Measurements from ENCODE around the gene BCAN.

BCAN gene

GRCh38 chr1:156662005-156662799, 20.3 kb downstream of the BCAN start:
- peak; percentile 71 for DNase-seq (ENCODE audit: low read depth)

- no peak for DNase-seq (ENCODE audit: low read depth)
Measured at GRCh38 chr1:156662800-156663055, 20.8 kb downstream of the BCAN start.

DNA sequence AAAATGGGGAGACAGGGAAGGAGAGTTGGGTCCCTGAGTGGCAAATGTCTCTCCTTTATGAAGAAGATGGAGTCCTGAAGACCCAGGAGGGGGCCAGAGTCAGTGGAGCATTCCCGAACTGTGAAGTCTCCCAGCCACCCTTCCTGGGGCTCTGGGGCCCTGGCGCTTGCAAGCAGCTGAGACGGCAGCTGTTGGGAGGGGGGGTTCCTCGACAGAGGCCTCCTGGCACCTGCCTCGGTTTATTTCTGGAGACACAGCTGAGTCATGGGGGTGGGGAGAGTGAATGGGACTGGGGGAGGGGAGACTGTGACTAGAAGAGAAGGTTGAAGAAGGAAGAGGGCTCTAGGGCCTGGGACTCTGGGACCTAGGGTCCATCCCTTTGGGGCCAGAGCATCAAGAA, 21.3 kb downstream of the BCAN start:
- peak; percentile 62 for DNase-seq (ENCODE audit: low read depth)

- DNase-seq (ENCODE audit: low read depth): peak; percentile 87
Measured at GRCh38 chr1:156664046-156664766, 22.3 kb downstream of the BCAN start.

GRCh38 chr1:156664767-156665411, 23.0 kb downstream of the BCAN start:
- peak; percentile 86 for DNase-seq (ENCODE audit: low read depth)

- no peak for DNase-seq (ENCODE audit: low read depth)
Measured at GRCh38 chr1:156665539-156665938, 23.6 kb downstream of the BCAN start.

DNA sequence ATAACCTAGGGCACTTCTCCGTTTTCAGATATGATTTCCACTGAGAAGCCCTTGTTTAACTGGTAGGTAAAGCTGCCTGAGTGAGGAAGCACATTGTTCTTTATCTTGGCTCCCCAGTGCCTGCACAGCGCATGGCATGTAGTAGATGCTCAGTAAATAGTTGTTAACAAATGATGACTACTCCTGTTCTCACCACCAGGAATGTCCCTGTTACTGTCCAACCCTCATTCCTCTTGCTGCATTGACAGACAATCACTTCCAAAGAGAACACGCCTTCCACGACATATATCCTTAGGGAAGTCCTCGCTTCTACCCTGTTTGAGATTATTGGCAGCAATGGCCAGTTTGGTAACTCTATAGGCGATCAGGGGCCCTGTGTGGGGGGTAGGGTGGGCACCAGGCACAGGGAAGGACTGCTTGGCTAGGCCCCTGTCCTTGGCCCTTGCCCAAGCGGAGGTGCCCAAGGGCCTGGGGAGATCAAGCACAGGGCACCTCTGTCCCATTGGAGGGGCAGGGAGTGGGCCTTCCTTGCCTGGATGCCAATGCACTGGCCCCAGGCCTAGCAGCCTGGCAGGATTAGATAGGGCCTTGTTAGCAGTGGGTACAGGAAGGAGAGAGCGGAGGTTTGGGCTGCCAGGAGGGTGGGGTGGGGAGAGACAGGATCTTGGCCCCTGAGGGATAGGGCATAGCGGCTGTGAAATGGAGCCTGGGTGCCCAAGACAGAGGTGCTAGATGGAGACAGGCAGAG, 25.1 kb downstream of the BCAN start:
- peak; percentile 54 for DNase-seq (ENCODE audit: low read depth)

GRCh38 chr1:156667610-156667967, 25.7 kb downstream of the BCAN start:
- DNase-seq (ENCODE audit: low read depth): peak; percentile 56

DNA sequence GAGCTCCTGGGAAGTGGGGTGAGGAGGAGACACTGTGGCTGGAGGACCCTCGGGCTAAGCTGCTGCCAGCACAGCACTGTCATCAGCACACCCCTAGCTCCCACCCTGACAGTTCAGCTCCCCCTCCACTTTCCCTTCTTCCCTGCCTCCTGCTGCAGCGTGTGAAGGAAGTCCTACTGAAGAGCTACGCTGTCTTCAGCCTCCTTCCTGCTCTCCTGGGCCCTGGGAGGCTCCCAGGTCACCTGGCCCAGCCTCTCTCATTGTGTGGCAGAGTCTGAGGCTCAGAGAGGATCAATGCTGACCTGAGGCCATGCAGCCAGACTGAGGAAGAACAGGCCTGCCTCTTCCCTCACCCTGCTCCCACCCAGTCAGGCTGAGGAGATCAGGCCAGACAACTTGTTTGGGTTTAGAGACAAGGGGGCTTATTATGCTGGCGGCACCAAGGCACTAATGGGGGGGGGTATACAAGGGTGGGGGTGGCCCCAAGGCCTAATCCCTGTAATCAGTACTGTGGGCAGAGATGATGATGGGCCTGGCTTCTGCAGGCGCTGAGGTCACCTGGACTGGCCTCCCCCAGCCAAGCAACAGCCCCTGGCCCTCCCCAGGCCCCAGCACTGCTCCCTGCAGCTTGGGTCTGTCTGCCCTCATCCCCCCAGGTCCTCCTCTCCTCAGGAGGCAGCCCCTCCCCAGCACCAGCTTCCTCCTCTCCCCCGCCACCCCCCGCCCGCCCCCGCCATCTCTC, 26.2 kb downstream of the BCAN start:
- DNase-seq (ENCODE audit: low read depth): no peak

DNA sequence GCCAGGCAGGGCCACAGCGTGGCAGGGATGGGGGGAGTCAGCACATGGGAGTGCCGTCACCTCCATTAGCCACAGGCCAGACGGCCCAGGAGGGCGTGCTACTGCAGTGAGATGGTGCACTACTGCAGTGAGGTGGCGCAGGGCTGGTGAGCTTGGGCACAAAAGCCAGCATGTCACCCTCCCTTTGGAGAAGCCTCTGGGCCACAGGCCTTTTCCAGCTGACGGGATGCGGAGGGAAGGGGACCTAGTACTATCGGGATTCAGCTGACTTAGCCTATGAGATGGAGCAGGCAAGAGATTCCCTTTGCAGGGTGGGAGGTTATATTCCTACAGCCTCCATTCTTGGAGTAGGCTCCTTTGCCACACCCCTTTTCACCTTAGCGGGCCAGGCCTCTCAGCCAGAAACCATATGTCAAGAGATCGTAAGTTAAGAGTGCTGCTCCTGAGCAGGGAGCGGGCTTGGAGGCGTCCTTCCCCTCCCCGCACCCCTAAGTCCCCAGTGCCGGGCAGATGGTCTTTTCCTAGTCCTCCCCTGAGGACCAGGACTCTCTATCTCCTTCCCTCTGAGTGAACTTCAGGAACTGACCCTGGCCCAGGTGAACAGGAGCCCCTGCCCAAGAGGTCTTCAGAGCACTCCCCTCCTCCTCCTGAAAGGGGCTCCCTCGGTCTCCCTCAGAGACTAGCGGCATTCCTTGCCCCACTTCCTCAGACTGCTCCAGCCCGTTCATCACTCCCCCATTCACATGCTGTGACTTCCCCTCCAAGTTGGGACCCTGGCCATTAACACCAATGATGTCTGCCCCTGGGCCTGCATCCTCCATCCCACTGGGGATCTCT, 27.1 kb downstream of the BCAN start:
- DNase-seq (ENCODE audit: low read depth): no peak

DNA sequence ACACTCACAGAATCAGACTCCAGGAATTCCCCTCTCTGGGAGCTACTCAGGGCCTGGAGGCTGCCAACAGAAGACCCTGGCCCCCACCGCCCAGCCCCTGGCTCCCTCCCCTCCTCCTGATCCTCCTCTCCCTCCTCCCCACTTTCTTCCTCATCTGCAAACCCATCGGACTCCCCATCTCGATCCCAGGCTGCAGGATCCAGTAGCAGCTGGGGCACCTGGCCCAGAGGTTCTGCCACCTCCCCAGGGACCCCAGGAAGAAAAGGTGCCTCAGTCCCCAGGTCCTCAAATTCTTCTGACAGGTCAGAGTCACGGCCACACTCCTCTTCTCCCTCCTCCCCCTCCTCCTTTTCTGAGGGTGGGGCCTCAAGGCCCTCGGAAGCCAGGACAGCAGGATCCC, 27.9 kb downstream of the BCAN start:
- no peak for DNase-seq (ENCODE audit: low read depth)

DNA sequence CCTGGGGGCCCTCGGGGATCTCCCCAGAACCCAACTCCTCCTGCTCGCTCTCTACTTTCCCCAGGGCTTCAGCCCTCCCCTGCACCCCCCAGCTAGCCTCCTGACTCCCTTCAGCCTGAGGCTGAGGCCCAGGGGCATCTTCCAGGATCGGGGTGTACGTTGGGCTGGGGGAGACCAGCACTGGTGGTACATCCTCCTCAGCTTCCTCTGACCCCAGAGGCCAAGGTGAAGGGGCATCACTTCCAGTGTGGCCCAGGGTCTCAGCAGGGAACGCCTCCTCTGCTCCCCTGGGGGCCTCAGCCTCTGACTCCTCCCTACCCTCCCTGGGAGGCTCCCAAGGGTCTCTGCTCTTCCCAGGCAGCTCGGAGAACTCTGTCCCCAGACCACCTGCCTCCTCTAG, 28.4 kb downstream of the BCAN start:
- DNase-seq (ENCODE audit: low read depth): no peak

DNA sequence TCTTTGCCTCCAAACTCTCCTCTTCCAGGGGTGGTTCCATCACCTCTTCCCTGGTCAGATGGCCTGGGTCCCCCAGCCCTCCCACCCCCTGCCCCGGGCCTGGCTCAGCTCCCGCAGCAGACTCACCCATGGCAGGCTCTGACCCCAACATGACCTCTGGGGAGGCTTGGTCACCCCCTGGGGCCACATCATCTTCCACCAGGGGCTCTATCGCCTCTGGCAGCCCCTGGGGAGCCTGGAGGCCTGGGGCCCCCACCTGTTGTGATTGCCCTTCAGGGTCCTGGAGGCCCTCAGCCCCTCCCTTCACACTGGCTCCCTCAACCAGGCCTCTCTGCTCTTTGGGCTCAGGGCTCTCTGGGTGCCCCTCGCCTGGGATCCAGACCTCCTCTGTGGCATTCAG, 28.9 kb downstream of the BCAN start:
- no peak for DNase-seq (ENCODE audit: low read depth)

- DNase-seq (ENCODE audit: low read depth): no peak
Measured at GRCh38 chr1:156671804-156672203, 29.9 kb downstream of the BCAN start.

DNA sequence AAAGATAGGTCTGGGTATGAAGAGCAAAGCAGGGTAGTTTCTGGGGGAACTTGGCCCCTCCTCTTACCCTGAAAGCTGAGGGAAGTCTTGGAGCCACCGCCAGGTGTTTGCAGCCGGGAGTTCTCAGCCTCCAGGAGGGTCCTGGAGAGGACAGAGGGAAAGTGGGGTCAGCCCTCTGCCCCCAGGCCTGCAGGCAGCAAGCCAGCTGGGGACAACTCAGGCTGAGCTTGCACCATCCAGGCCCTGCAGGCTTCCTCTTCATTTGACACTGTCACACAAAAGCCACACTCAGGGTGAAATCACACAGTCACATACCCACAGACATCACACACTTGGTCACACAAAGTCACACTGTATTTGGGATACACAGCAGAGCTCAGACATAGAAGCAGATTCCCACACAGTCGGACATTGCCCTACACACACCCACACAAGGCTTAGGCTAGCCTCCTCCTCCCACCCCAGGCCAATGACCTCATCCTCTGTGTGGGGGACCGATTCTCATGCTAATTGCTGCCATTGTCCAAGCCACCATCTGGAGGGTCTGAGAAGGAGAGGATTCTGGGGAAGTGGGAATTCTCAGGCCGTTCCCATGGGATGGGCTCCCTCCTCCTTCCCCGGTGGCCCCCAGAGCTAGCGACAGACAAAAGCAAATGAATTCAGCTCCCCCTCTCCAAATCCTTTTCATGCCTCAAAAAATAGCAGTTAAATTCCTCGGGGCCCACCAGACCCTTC, 31.6 kb downstream of the BCAN start:
- DNase-seq (ENCODE audit: low read depth): peak; percentile 59

DNA sequence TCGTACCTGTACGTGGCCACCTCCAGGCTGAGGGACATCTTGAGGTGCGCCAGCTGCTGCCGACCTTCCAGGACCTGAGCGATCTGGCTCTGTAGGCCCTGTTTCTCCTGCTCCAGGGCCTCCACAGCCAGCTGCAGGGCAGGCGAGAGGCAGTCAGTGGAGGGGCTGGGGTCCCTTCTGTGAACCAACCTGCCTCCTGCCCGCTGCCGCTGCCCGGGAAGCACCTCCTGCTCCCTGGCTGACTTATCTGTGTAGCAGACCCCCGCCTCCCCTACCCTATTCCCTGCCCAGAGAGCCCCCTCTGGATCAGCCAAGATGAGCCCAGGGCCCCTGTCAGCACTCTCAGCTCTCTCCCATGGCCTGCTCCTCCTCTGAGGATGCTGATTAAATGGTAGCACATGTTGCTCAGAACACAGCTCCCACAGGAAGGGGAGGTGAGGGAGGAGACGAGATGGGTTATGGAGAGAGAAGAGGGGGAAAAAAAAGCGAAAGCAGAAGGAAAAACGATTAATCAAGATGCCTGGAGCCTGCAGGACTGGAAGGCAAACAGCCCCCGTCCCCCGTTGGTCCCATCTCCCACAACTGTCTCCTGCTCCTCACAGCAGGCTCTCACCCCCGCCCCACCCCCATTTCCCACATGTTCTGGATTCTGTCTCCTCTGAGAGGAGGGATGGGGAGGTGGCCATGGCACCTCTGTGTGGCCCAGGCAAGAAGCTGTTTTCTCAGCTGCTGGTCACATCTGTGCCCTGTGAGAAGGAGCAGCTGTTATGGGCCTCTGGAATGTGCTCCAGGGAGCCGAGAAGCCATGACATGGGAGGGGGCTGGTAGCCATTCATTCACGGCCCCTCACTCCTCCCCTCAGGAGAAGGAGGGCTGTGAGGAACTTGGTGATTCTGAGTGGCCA, 33.5 kb downstream of the BCAN start:
- DNase-seq (ENCODE audit: low read depth): peak; percentile 62

GRCh38 chr1:156676114-156676819, 34.4 kb downstream of the BCAN start:
- no peak for DNase-seq (ENCODE audit: low read depth)

GRCh38 chr1:156676820-156677615, 35.1 kb downstream of the BCAN start, which contains the start of gene NES:
Gene NES, minus strand, starts transcription at chr1:156677407. Its CDS starts 143 bp downstream, at chr1:156677264.
- DNase-seq (ENCODE audit: low read depth): peak; percentile 89
